NCI-H2029 treated with DMSO at 0.1 percent for 48 hours (cell line): ENCODE data around the gene SPACA1.
"Not testable (repeated sequence)": the region's sequence is repeated elsewhere in the genome, so short reads cannot be mapped to it uniquely, and the experiment has no call there.

Experiments
- DNase-seq: peaks from one replicate; lab custom pipeline; 2025; lab: John Stamatoyannopoulos, UW

Gene SPACA1

GRCh38 chr6:88047510-88048150, at the start of gene SPACA1:
Gene SPACA1 (plus strand): TSS chr6:88047841. CDS start chr6:88047906, 65 bp downstream.
- DNase-seq, result no peak

GRCh38 chr6:88000713-88001112, 46.9 kb upstream of the SPACA1 start:
- DNase-seq, result no peak

GRCh38 chr6:88001279-88001678, 46.4 kb upstream of the SPACA1 start:
- not testable (repeated sequence) for DNase-seq

- DNase-seq, result no peak
Measured at GRCh38 chr6:88004707-88005106, 42.9 kb upstream of the SPACA1 start.

GRCh38 chr6:88006557-88006956, 41.1 kb upstream of the SPACA1 start:
- no peak for DNase-seq

GRCh38 chr6:88008411-88008810, 39.2 kb upstream of the SPACA1 start:
- DNase-seq, result no peak

- DNase-seq, result no peak
Measured at GRCh38 chr6:88008831-88009231, 38.8 kb upstream of the SPACA1 start.

- DNase-seq, result no peak
Measured at GRCh38 chr6:88013015-88013414, 34.6 kb upstream of the SPACA1 start.

GRCh38 chr6:88013554-88013953, 34.1 kb upstream of the SPACA1 start:
- DNase-seq, result no peak

- DNase-seq, result no peak
Measured at GRCh38 chr6:88020439-88020838, 27.2 kb upstream of the SPACA1 start.

GRCh38 chr6:88024696-88025095, 22.9 kb upstream of the SPACA1 start:
- no peak for DNase-seq

- DNase-seq, result no peak
Measured at GRCh38 chr6:88031550-88031949, 16.1 kb upstream of the SPACA1 start.

GRCh38 chr6:88044530-88044929, 3.1 kb upstream of the SPACA1 start:
- DNase-seq, result no peak

GRCh38 chr6:88045521-88046136, 2.0 kb upstream of the SPACA1 start:
- DNase-seq, result no peak

- no peak for DNase-seq
Measured at GRCh38 chr6:88048578-88048977, 937 bp downstream of the SPACA1 start.

GRCh38 chr6:88050140-88050818, 2.6 kb downstream of the SPACA1 start:
- DNase-seq, result no peak

- no peak for DNase-seq
Measured at GRCh38 chr6:88059191-88059590, 11.6 kb downstream of the SPACA1 start.

- no peak for DNase-seq
Measured at GRCh38 chr6:88062376-88062775, 14.7 kb downstream of the SPACA1 start.

GRCh38 chr6:88072462-88072861, 24.8 kb downstream of the SPACA1 start:
- no peak for DNase-seq

GRCh38 chr6:88074791-88075190, 27.1 kb downstream of the SPACA1 start:
- DNase-seq, result no peak

GRCh38 chr6:88077305-88077704, 29.7 kb downstream of the SPACA1 start:
- DNase-seq, result no peak

GRCh38 chr6:88086792-88087191, 39.2 kb downstream of the SPACA1 start:
- DNase-seq, result no peak

GRCh38 chr6:88089708-88090107, 42.1 kb downstream of the SPACA1 start:
- no peak for DNase-seq
